Mucosa of descending colon (tissue), 3 donors: Measurements from ENCODE around the gene PLEKHH2. TPM values are rescaled to one million over a fixed set of nuclear protein-coding genes. Genes with fewer than 3 reads are reported as not detected.
"Not testable (repeated sequence)": the region's sequence is repeated elsewhere in the genome, so short reads cannot be mapped to it uniquely, and the experiment has no call there.

Source experiments
- ATAC-seq: fragments of 200-7000 bp; cut with Tn5 transposase; one replicate; pipeline ENCODE4 v1.9.1; 2020; ENCODE audit warnings: mild to moderate bottlenecking, moderate library complexity
- DNase-seq, 3 donors: peaks; one replicate each; pipeline ENCODE4 v3.0.0-alpha.2; 2020
- H3K36me3 ChIP-seq: fragments of 200-600 bp; one replicate; pipeline ENCODE4 v1.8.0; 2021; ENCODE audit warnings: low read depth, mild to moderate bottlenecking
- H3K4me1 ChIP-seq: fragments of 200-600 bp; one replicate; pipeline ENCODE4 v1.8.0; 2021; ENCODE audit warnings: low read depth, mild to moderate bottlenecking
- H3K4me3 ChIP-seq: fragments of 200-600 bp; one replicate; pipeline ENCODE4 v1.8.0; 2021; ENCODE audit warnings: mild to moderate bottlenecking
- H3K9me3 ChIP-seq: fragments of 200-600 bp; one replicate; pipeline ENCODE4 v1.8.0; 2021; ENCODE audit warnings: mild to moderate bottlenecking
- CTCF ChIP-seq: fragments of 200-600 bp; IDR thresholded peaks from one replicate; pipeline ENCODE4 v1.8.0; 2022; ENCODE audit warnings: antibody characterized with exemption, mild to moderate bottlenecking
- intact Hi-C, 2 donors: fragments of 100-400 bp; cut with DNase I in 1 of 2; cut with micrococcal nuclease in 1 of 2; formaldehyde crosslinking; loops; one replicate each; pipeline versions ENCODE4 v1.11.0 to v1.11.1; 2022; cut with DNase I, micrococcal nuclease
- total RNA-seq, 3 donors: library from RNA; stranded (reverse); fragmentation: NEBNext Ultra II Directional in 2 of 3; extraction: Animal tissue kit (Norgen Biotek cat#: 25700) in 2 of 3; gene quantifications; one replicate each; pipeline versions ENCODE4 v1.2.1 to v1.2.4, GENCODE V29; 2021 to 2023
- donor health status: DM: no; HTN: no; CAD: no; lungs with moderate emphysema.
- donor health status: DM: no; HTN: no; CAD: no.
- donor health status: DM: no; HTN: yes; CAD: no.

PLEKHH2 gene
- total RNA-seq, 3 donors from 2014 or later = 2.6 to 25.6 (median 4.1) TPM

GRCh38 chr2:43715300-43716098, 78.4 kb downstream of the PLEKHH2 start:
- ATAC-seq = no peak
- DNase-seq = no peak
- Histone ChIP-seq H3K9me3 (no peaks in the 10 kb centered on the region), H3K4me3 (no peak overlapping the region), H3K36me3 (no peaks in the 10 kb centered on the region), H3K4me1 (no peaks in the 10 kb centered on the region)
- no peak for TF ChIP-seq CTCF
- intact Hi-C loops = no loop called here

GRCh38 chr2:43717322-43717721, 80.3 kb downstream of the PLEKHH2 start:
- H3K9me3 ChIP-seq = no peaks in the 10 kb centered on the region
- no peak for TF ChIP-seq CTCF
- ATAC-seq (no peak), DNase-seq (no peak)
- no peak overlapping the region for H3K4me3 ChIP-seq
- intact Hi-C loops = no loop called here
- H3K36me3 ChIP-seq = no peaks in the 10 kb centered on the region
- H3K4me1 ChIP-seq = no peaks in the 10 kb centered on the region

GRCh38 chr2:43718530-43719124, 81.6 kb downstream of the PLEKHH2 start:
- ATAC-seq = no peak
- no peaks in the 10 kb centered on the region for H3K36me3 ChIP-seq

GRCh38 chr2:43724728-43725526, 87.9 kb downstream of the PLEKHH2 start:
- no peaks in the 10 kb centered on the region for H3K9me3 ChIP-seq
- no peak for DNase-seq
- H3K36me3 ChIP-seq = no peaks in the 10 kb centered on the region
- intact Hi-C loops = no loop called here
- TF ChIP-seq CTCF = no peak
- no peak overlapping the region for H3K4me3 ChIP-seq
- H3K4me1 ChIP-seq = no peaks in the 10 kb centered on the region
- no peak for ATAC-seq

More at GRCh38 chr2:43718530-43719124, 81.6 kb downstream of the PLEKHH2 start:
- no peak for TF ChIP-seq CTCF
- no peaks in the 10 kb centered on the region for H3K4me1 ChIP-seq
- no peak overlapping the region for H3K4me3 ChIP-seq
- no peaks in the 10 kb centered on the region for H3K9me3 ChIP-seq
- DNase-seq = no peak
- intact Hi-C loops = no loop called here

GRCh38 chr2:43725711-43726246, 88.7 kb downstream of the PLEKHH2 start:
- Histone ChIP-seq H3K9me3 (no peaks in the 10 kb centered on the region), H3K36me3 (no peaks in the 10 kb centered on the region), H3K4me1 (no peaks in the 10 kb centered on the region), H3K4me3 (no peak overlapping the region)
- no peak for TF ChIP-seq CTCF
- intact Hi-C loops = no loop called here
- no peak for ATAC-seq
- DNase-seq = no peak

GRCh38 chr2:43726961-43727633, 90.0 kb downstream of the PLEKHH2 start:
- H3K4me3 ChIP-seq, H3K4me1 ChIP-seq, intact Hi-C loops, H3K9me3 ChIP-seq, H3K36me3 ChIP-seq, DNase-seq, ATAC-seq: not testable (repeated sequence)
